Activated CD4-positive, alpha-beta T cell treated with anti-CD3 and anti-CD28 coated beads for 36 hours (primary cell): ENCODE measurements around the gene PLA2G1B. TPM values are rescaled to one million over a fixed set of nuclear protein-coding genes. Genes with fewer than 3 reads are reported as not detected.

ENCODE experiments used
- ATAC-seq: fragments of 200-7000 bp; cut with Tn5 transposase; one replicate; pipeline ENCODE4 v1.10.0; 2021; ENCODE audit warnings: mild to moderate bottlenecking, moderate library complexity
- CTCF ChIA-PET: fragments of 350-600 bp; sonication (Branson Sonifier 250); formaldehyde crosslinking; loops from one replicate; lab custom pipeline; 2021; ENCODE audit warnings: antibody characterized with exemption; lab: Charles Lee
- POLR2A ChIA-PET: fragments of 350-600 bp; sonication (Branson Sonifier 250); formaldehyde crosslinking; loops from one replicate; lab custom pipeline; 2021; ENCODE audit warnings: antibody characterized with exemption, inconsistent platforms; lab: Charles Lee
- DNase-seq: peaks from one replicate; pipeline ENCODE4 v3.0.0-alpha.2; 2020
- H3K27ac Mint-ChIP-seq: one replicate; pipeline ENCODE4 v1.8.0; 2021; ENCODE audit warnings: mixed read lengths
- H3K27me3 Mint-ChIP-seq: one replicate; pipeline ENCODE4 v1.8.0; 2021; ENCODE audit warnings: mixed read lengths
- H3K36me3 Mint-ChIP-seq: one replicate; pipeline ENCODE4 v1.8.0; 2021; ENCODE audit warnings: low read depth, mixed read lengths
- H3K4me1 Mint-ChIP-seq: one replicate; pipeline ENCODE4 v1.8.0; 2021; ENCODE audit warnings: mixed read lengths
- H3K4me3 Mint-ChIP-seq: one replicate; pipeline ENCODE4 v1.8.0; 2021; ENCODE audit warnings: mild to moderate bottlenecking, moderate library complexity, mixed read lengths
- H3K9me3 Mint-ChIP-seq: one replicate; pipeline ENCODE4 v1.8.0; 2021; ENCODE audit warnings: low read depth, mixed read lengths
- intact Hi-C, 2 experiments: fragments of 100-400 bp; cut with DNase I in 1 of 2; cut with micrococcal nuclease in 1 of 2; formaldehyde crosslinking; loops; one replicate each; pipeline versions ENCODE4 v1.14.2 to v1.15.1; 2022 to 2024; cut with DNase I, micrococcal nuclease
- total RNA-seq, 2 experiments: library from RNA; stranded (reverse); gene quantifications; one replicate each; pipeline ENCODE4 v1.2.3, GENCODE V29; 2021

PLA2G1B gene
- total RNA-seq, 2 experiments from 2014 or later = 0.51 TPM; not detected in 1

GRCh38 chr12:120357104-120357503 is 29.5 kb upstream of the PLA2G1B start:
- intact Hi-C loops = loop anchor here in 1 of 2 experiments (5.0 kb wide), 1 partner anchor 285 kb away; the partner anchor contains the start of gene CABP1
- Mint-ChIP-seq H3K27ac (no peak overlapping the region), H3K36me3 (no peaks in the 10 kb centered on the region), H3K27me3 (peaks cover 25% of the 10 kb centered on the region), H3K4me1 (peaks cover 2% of the 10 kb centered on the region), H3K4me3 (no peak overlapping the region), H3K9me3 (no peaks in the 10 kb centered on the region)
- ATAC-seq = no peak
- DNase-seq = no peak
- ChIA-PET POLR2A (interaction anchor here (0.6 kb wide), 1 partner anchor 140 kb away, joined by 3 read pairs; no protein-coding TSS in a partner anchor), CTCF (interaction anchor here (0.7 to 1.8 kb wide), 12 partner anchors 8 to 176 kb away, joined by 3 to 9 read pairs (median 4); partner anchors contain the start of gene SRSF9)

GRCh38 chr12:120356567-120357030 is 29.0 kb upstream of the PLA2G1B start:
- no peak overlapping the region for H3K4me3 Mint-ChIP-seq
- H3K36me3 Mint-ChIP-seq = no peaks in the 10 kb centered on the region
- H3K27ac Mint-ChIP-seq = no peak overlapping the region
- H3K9me3 Mint-ChIP-seq = no peaks in the 10 kb centered on the region
- ATAC-seq (peak; percentile 96), DNase-seq (peak; percentile 88)
- CTCF ChIA-PET = interaction anchor here (0.8 to 1.8 kb wide), 10 partner anchors 9 to 113 kb away, joined by 3 to 9 read pairs (median 4); partner anchors contain the start of gene SRSF9
- H3K27me3 Mint-ChIP-seq = peaks cover 24% of the 10 kb centered on the region
- intact Hi-C loops = loop anchor here (1.0 to 5.0 kb wide), 3 partner anchors 74 to 286 kb away; partner anchors contain the start of genes CABP1 (in 1 of the 2) and SRSF9 (in 1 of the 2)
- POLR2A ChIA-PET = interaction anchor here (0.6 kb wide), 1 partner anchor 140 kb away, joined by 3 read pairs; no protein-coding TSS in a partner anchor
- peaks cover 2% of the 10 kb centered on the region for H3K4me1 Mint-ChIP-seq

- Mint-ChIP-seq H3K4me1 (peaks cover 2% of the 10 kb centered on the region), H3K27ac (no peak overlapping the region), H3K36me3 (no peaks in the 10 kb centered on the region), H3K9me3 (no peaks in the 10 kb centered on the region), H3K27me3 (peaks cover 11% of the 10 kb centered on the region), H3K4me3 (no peak overlapping the region)
- POLR2A ChIA-PET = no interaction called here
- no peak for ATAC-seq
- intact Hi-C loops = no loop called here
- CTCF ChIA-PET = interaction anchor here (0.5 to 4.1 kb wide), 4 partner anchors 13 to 116 kb away, joined by 3 to 23 read pairs (median 10); partner anchors contain the start of gene SRSF9
- no peak for DNase-seq
Measured at GRCh38 chr12:120353556-120354317, 26.2 kb upstream of the PLA2G1B start.

GRCh38 chr12:120353136-120353535 is 25.6 kb upstream of the PLA2G1B start:
- Mint-ChIP-seq H3K4me3 (no peak overlapping the region), H3K27me3 (peaks cover 10% of the 10 kb centered on the region), H3K4me1 (peaks cover 2% of the 10 kb centered on the region), H3K27ac (no peak overlapping the region), H3K9me3 (no peaks in the 10 kb centered on the region), H3K36me3 (no peaks in the 10 kb centered on the region)
- ChIA-PET POLR2A (no interaction called here), CTCF (interaction anchor here (3.3 to 4.1 kb wide), 2 partner anchors 14 to 78 kb away, joined by 16 to 23 read pairs; no protein-coding TSS in a partner anchor)
- ATAC-seq = no peak
- intact Hi-C loops = no loop called here
- no peak for DNase-seq

GRCh38 chr12:120352117-120352516 is 24.5 kb upstream of the PLA2G1B start:
- CTCF ChIA-PET = interaction anchor here (0.9 to 4.1 kb wide), 3 partner anchors 12 to 79 kb away, joined by 3 to 23 read pairs (median 3); no protein-coding TSS in a partner anchor

GRCh38 chr12:120350576-120351350 is 23.2 kb upstream of the PLA2G1B start:
- Mint-ChIP-seq H3K4me1 (no peaks in the 10 kb centered on the region), H3K36me3 (no peaks in the 10 kb centered on the region), H3K4me3 (no peak overlapping the region), H3K27ac (no peak overlapping the region), H3K9me3 (no peaks in the 10 kb centered on the region), H3K27me3 (peaks cover 3% of the 10 kb centered on the region)
- no peak for ATAC-seq
- DNase-seq = no peak
- POLR2A ChIA-PET = no interaction called here
- CTCF ChIA-PET = interaction anchor here (0.9 kb wide), 2 partner anchors 11 to 79 kb away, joined by 3 read pairs; no protein-coding TSS in a partner anchor
- intact Hi-C loops = no loop called here

More at GRCh38 chr12:120352117-120352516, 24.5 kb upstream of the PLA2G1B start:
- intact Hi-C loops = no loop called here
- Mint-ChIP-seq H3K27ac (no peak overlapping the region), H3K9me3 (no peaks in the 10 kb centered on the region), H3K4me1 (peaks cover 2% of the 10 kb centered on the region), H3K36me3 (no peaks in the 10 kb centered on the region), H3K27me3 (peaks cover 6% of the 10 kb centered on the region), H3K4me3 (no peak overlapping the region)
- DNase-seq = no peak
- ATAC-seq = no peak
- POLR2A ChIA-PET = no interaction called here

- ChIA-PET POLR2A (no interaction called here), CTCF (interaction anchor here (0.5 kb wide), 1 partner anchor 319 kb away, joined by 5 read pairs; no protein-coding TSS in a partner anchor)
- no peak overlapping the region for H3K27ac Mint-ChIP-seq
- no peak overlapping the region for H3K4me3 Mint-ChIP-seq
- no peaks in the 10 kb centered on the region for H3K4me1 Mint-ChIP-seq
- intact Hi-C loops = no loop called here
- no peaks in the 10 kb centered on the region for H3K27me3 Mint-ChIP-seq
- H3K36me3 Mint-ChIP-seq = no peaks in the 10 kb centered on the region
- no peaks in the 10 kb centered on the region for H3K9me3 Mint-ChIP-seq
- DNase-seq = no peak
- ATAC-seq = no peak
Measured at GRCh38 chr12:120347766-120348165, 20.2 kb upstream of the PLA2G1B start.

- Mint-ChIP-seq H3K36me3 (no peaks in the 10 kb centered on the region), H3K9me3 (no peaks in the 10 kb centered on the region), H3K27ac (no peak overlapping the region), H3K27me3 (no peaks in the 10 kb centered on the region), H3K4me1 (no peaks in the 10 kb centered on the region), H3K4me3 (no peak overlapping the region)
- ATAC-seq (no peak), DNase-seq (no peak)
- intact Hi-C loops = no loop called here
- POLR2A ChIA-PET = no interaction called here
- CTCF ChIA-PET = interaction anchor here (0.7 kb wide), 1 partner anchor 320 kb away, joined by 3 read pairs; no protein-coding TSS in a partner anchor
Measured at GRCh38 chr12:120346681-120347080, 19.1 kb upstream of the PLA2G1B start.

- Mint-ChIP-seq H3K27me3 (no peaks in the 10 kb centered on the region), H3K4me3 (no peak overlapping the region), H3K4me1 (no peaks in the 10 kb centered on the region), H3K36me3 (no peaks in the 10 kb centered on the region), H3K9me3 (no peaks in the 10 kb centered on the region), H3K27ac (no peak overlapping the region)
- ChIA-PET CTCF (interaction anchor here (0.7 kb wide), 1 partner anchor 320 kb away, joined by 3 read pairs; no protein-coding TSS in a partner anchor), POLR2A (no interaction called here)
- ATAC-seq (no peak), DNase-seq (no peak)
- intact Hi-C loops = no loop called here
Measured at GRCh38 chr12:120346031-120346430, 18.5 kb upstream of the PLA2G1B start.

GRCh38 chr12:120343692-120344091 is 16.1 kb upstream of the PLA2G1B start:
- Mint-ChIP-seq H3K27me3 (peaks cover 2% of the 10 kb centered on the region), H3K4me3 (no peak overlapping the region), H3K9me3 (no peaks in the 10 kb centered on the region), H3K4me1 (no peaks in the 10 kb centered on the region), H3K36me3 (no peaks in the 10 kb centered on the region), H3K27ac (no peak overlapping the region)
- ChIA-PET CTCF (no interaction called here), POLR2A (no interaction called here)
- DNase-seq (no peak), ATAC-seq (no peak)
- intact Hi-C loops = no loop called here

- peaks cover 4% of the 10 kb centered on the region for H3K27me3 Mint-ChIP-seq
- POLR2A ChIA-PET = no interaction called here
- H3K9me3 Mint-ChIP-seq = peaks cover under 1% of the 10 kb centered on the region
- no peak overlapping the region for H3K27ac Mint-ChIP-seq
- DNase-seq (no peak), ATAC-seq (no peak)
- H3K4me3 Mint-ChIP-seq = no peak overlapping the region
- CTCF ChIA-PET = interaction anchor here (0.6 to 0.7 kb wide), 2 partner anchors 29 to 497 kb away, joined by 3 read pairs; no protein-coding TSS in a partner anchor
- H3K36me3 Mint-ChIP-seq = no peaks in the 10 kb centered on the region
- no peaks in the 10 kb centered on the region for H3K4me1 Mint-ChIP-seq
- intact Hi-C loops = no loop called here
Measured at GRCh38 chr12:120343039-120343537, 15.5 kb upstream of the PLA2G1B start.
